ENCODE results near the gene RAP2A. TPM values are rescaled to one million over a fixed set of nuclear protein-coding genes. Genes with fewer than 3 reads are reported as not detected.
A peak's percentile ranks its signal among the peaks of the same experiment; 100 is the strongest.

RAP2A gene
- total and polyA plus RNA-seq, 11 donors, result 3.9 to 34.8 (median 23.2) TPM

- TF ChIP-seq POLR2A (IDR thresholded peaks at IDR 0.05) (no peak), CTCF (IDR thresholded peaks at IDR 0.05) (no peak)
- H3K27me3 ChIP-seq, result no peaks in the 10 kb centered on the region
- no peak overlapping the region for H3K27ac ChIP-seq
- 58 to 65% (median 60%) methylated on average over 4 of the region's 4 CpGs for WGBS, 4 donors
- no peak overlapping the region for H3K4me3 ChIP-seq
- H3K9me3 ChIP-seq, result no peaks in the 10 kb centered on the region
- no peaks in the 10 kb centered on the region for H3K36me3 ChIP-seq
- peaks cover 0 to 12% (median 0%) of the 10 kb centered on the region in 12 donors for H3K4me1 ChIP-seq
- DNase-seq, result no peak
- no peak for ATAC-seq
- intact Hi-C loops (cut with DNase I), result no loop called here
Observed at GRCh38 chr13:97414392-97414791, 19.6 kb upstream of the RAP2A start.

GRCh38 chr13:97417698-97418097 is 16.3 kb upstream of the RAP2A start:
- H3K9me3 ChIP-seq, result no peaks in the 10 kb centered on the region

GRCh38 chr13:97422118-97423054 is 11.6 kb upstream of the RAP2A start:
- WGBS, 4 donors, result 37 to 45% (median 43%) methylated on average over 8 of the region's 8 CpGs
- H3K27ac ChIP-seq, result peak overlapping the region in 10 of 12 donors; percentile 3 to 63 (median 38)

More at GRCh38 chr13:97417698-97418097, 16.3 kb upstream of the RAP2A start:
- ATAC-seq, result no peak
- H3K27ac ChIP-seq, result no peak overlapping the region
- H3K4me3 ChIP-seq, result no peak overlapping the region
- H3K27me3 ChIP-seq, result no peaks in the 10 kb centered on the region
- no peaks in the 10 kb centered on the region for H3K36me3 ChIP-seq
- 86 to 90% (median 87%) methylated on average over 5 of the region's 5 CpGs for WGBS, 4 donors
- TF ChIP-seq POLR2A (IDR thresholded peaks at IDR 0.05), result no peak
- no peak for TF ChIP-seq CTCF (IDR thresholded peaks at IDR 0.05)
- intact Hi-C loops (cut with DNase I), result no loop called here
- no peak for DNase-seq
- H3K4me1 ChIP-seq, result peaks cover 0 to 20% (median 7%) of the 10 kb centered on the region in 12 donors

More at GRCh38 chr13:97422118-97423054, 11.6 kb upstream of the RAP2A start:
- TF ChIP-seq CTCF (IDR thresholded peaks at IDR 0.05), result no peak
- TF ChIP-seq POLR2A (IDR thresholded peaks at IDR 0.05), result no peak
- no peaks in the 10 kb centered on the region for H3K27me3 ChIP-seq
- intact Hi-C loops (cut with DNase I), result loop anchor here in 1 of 10 donors (10.0 kb wide), 1 partner anchor 198 kb away; the partner anchor contains the start of gene MBNL2
- ATAC-seq (peak in 2 of 4 donors; percentile 50 to 62), DNase-seq (peak in 1 of 5 donors; percentile 10)
- H3K4me1 ChIP-seq, result peaks cover 0 to 21% (median 13%) of the 10 kb centered on the region in 12 donors
- no peaks in the 10 kb centered on the region for H3K9me3 ChIP-seq
- H3K4me3 ChIP-seq, result peak overlapping the region in 1 of 12 donors; percentile 2
- H3K36me3 ChIP-seq, result no peaks in the 10 kb centered on the region
